SK-N-SH treated with all-trans-retinoic acid at 6 μM for 48 hours (cell line): Measurements from ENCODE around the gene PLD1.

Experiments used
- ARNTL ChIP-seq: fragments of 450-650 bp; formaldehyde crosslinking; IDR thresholded peaks from 2 replicates; pipeline ENCODE4 v1.5.0; 2020; ENCODE audit warnings: low read depth, mild to moderate bottlenecking, moderate library complexity, borderline replicate concordance
- BACH2 ChIP-seq: fragments of 250-450 bp; sonication (Bioruptor Pico); IDR thresholded peaks from 2 replicates; pipeline ENCODE4 v1.9.0; 2021; ENCODE audit warnings: mild to moderate bottlenecking, borderline replicate concordance
- CREB5 ChIP-seq: fragments of 250-450 bp; sonication (Bioruptor Pico); IDR thresholded peaks from 2 replicates; pipeline ENCODE4 v1.5.1; 2020; ENCODE audit warnings: low read depth, mild to moderate bottlenecking, moderate library complexity
- CSDC2 ChIP-seq: fragments of 250-450 bp; sonication (Bioruptor Pico); IDR thresholded peaks from 2 replicates; pipeline ENCODE4 v1.5.0; 2020; ENCODE audit warnings: mild to moderate bottlenecking, moderate library complexity
- OSR1 ChIP-seq: fragments of 250-450 bp; sonication (Bioruptor Pico); IDR thresholded peaks from 2 replicates; pipeline ENCODE4 v1.8.0; 2022; ENCODE audit warnings: moderate library complexity, mild to moderate bottlenecking, inconsistent platforms
- PATZ1 ChIP-seq: fragments of 250-450 bp; sonication (Bioruptor Pico); IDR thresholded peaks from 2 replicates; pipeline ENCODE4 v1.8.0; 2020; ENCODE audit warnings: mild to moderate bottlenecking, moderate library complexity, borderline replicate concordance
- RARB ChIP-seq: fragments of 250-450 bp; sonication (Bioruptor Pico); IDR thresholded peaks from 2 replicates; pipeline ENCODE4 v1.8.0; 2021; ENCODE audit warnings: mild to moderate bottlenecking, moderate library complexity
- TCF4 ChIP-seq: fragments of 250-450 bp; sonication (Bioruptor Pico); IDR thresholded peaks from 2 replicates; pipeline ENCODE4 v1.8.0; 2021; ENCODE audit warnings: mild to moderate bottlenecking, moderate library complexity, borderline replicate concordance
- TSHZ2 ChIP-seq: fragments of 250-450 bp; sonication (Bioruptor Pico); IDR thresholded peaks from 2 replicates; pipeline ENCODE4 v1.5.0; 2020; ENCODE audit warnings: mild to moderate bottlenecking, moderate library complexity
- ZC3H10 ChIP-seq: fragments of 250-450 bp; sonication (Bioruptor Pico); IDR thresholded peaks from 2 replicates; pipeline ENCODE4 v1.5.1; 2021; ENCODE audit warnings: mild to moderate bottlenecking, moderate library complexity
- ZFP3 ChIP-seq: fragments of 250-450 bp; sonication (Bioruptor Pico); IDR thresholded peaks from 2 replicates; pipeline ENCODE4 v1.5.0; 2020; ENCODE audit warnings: mild to moderate bottlenecking, moderate library complexity
- ZNF70 ChIP-seq: fragments of 450-650 bp; formaldehyde crosslinking; IDR thresholded peaks from 2 replicates; pipeline ENCODE4 v1.5.0; 2020; ENCODE audit warnings: mild to moderate bottlenecking, moderate library complexity

- TF ChIP-seq ARNTL (CRISPR knock-in tag) (no peak), ZFP3 (CRISPR knock-in tag) (no peak), ZC3H10 (CRISPR knock-in tag) (no peak), ZNF70 (CRISPR knock-in tag) (no peak), CREB5 (CRISPR knock-in tag) (no peak), RARB (CRISPR knock-in tag) (no peak), CSDC2 (no peak), OSR1 (CRISPR knock-in tag) (no peak), TCF4 (no peak), PATZ1 (CRISPR knock-in tag) (no peak), TSHZ2 (no peak), BACH2 (no peak)
Observed at GRCh38 chr3:171653701-171654100, 156.6 kb downstream of the PLD1 start.
